GM19438 (cell line): ENCODE results near the gene ACAA2.
"Not testable (repeated sequence)": the region's sequence is repeated elsewhere in the genome, so short reads cannot be mapped to it uniquely, and the experiment has no call there.

Experiments
- ATAC-seq: cut with Tn5 transposase; IDR thresholded peaks from one replicate; pipeline ENCODE4 v1.9.1; 2021; ENCODE audit warnings: low read depth; ENCODE audit not compliant: unreplicated experiment

Gene ACAA2

GRCh38 chr18:49814147-49814499 is 790 bp upstream of the ACAA2 start:
- ATAC-seq = peak; percentile 28

GRCh38 chr18:49813069-49813318 is 339 bp downstream of the ACAA2 start:
- ATAC-seq = peak; percentile 28

- no peak for ATAC-seq
Observed at GRCh38 chr18:49812286-49813068, 856 bp downstream of the ACAA2 start.

GRCh38 chr18:49811151-49811938 is 2.0 kb downstream of the ACAA2 start:
- no peak for ATAC-seq

GRCh38 chr18:49808553-49809191 is 4.7 kb downstream of the ACAA2 start:
- ATAC-seq = not testable (repeated sequence)

GRCh38 chr18:49804096-49804495 is 9.2 kb downstream of the ACAA2 start:
- no peak for ATAC-seq

- ATAC-seq = no peak
Observed at GRCh38 chr18:49802623-49803022, 10.7 kb downstream of the ACAA2 start.

GRCh38 chr18:49800491-49800890 is 12.8 kb downstream of the ACAA2 start:
- not testable (repeated sequence) for ATAC-seq

- not testable (repeated sequence) for ATAC-seq
Observed at GRCh38 chr18:49799806-49800205, 13.5 kb downstream of the ACAA2 start.

GRCh38 chr18:49798001-49798400 is 15.3 kb downstream of the ACAA2 start:
- no peak for ATAC-seq

GRCh38 chr18:49795612-49796552 is 17.5 kb downstream of the ACAA2 start:
- ATAC-seq = no peak

- no peak for ATAC-seq
Observed at GRCh38 chr18:49794743-49795142, 18.6 kb downstream of the ACAA2 start.

GRCh38 chr18:49789560-49790134 is 23.7 kb downstream of the ACAA2 start:
- ATAC-seq = not testable (repeated sequence)

- peak; percentile 53 for ATAC-seq
Observed at GRCh38 chr18:49788327-49788898, 24.9 kb downstream of the ACAA2 start.

- ATAC-seq = no peak
Observed at GRCh38 chr18:49786019-49786720, 27.2 kb downstream of the ACAA2 start.

GRCh38 chr18:49784427-49785185 is 28.7 kb downstream of the ACAA2 start:
- no peak for ATAC-seq

- not testable (repeated sequence) for ATAC-seq
Observed at GRCh38 chr18:49783631-49784030, 29.7 kb downstream of the ACAA2 start.

- ATAC-seq = no peak
Observed at GRCh38 chr18:49778826-49779465, 34.4 kb downstream of the ACAA2 start.
